AG09309 (cell line): ENCODE measurements around the gene CDKL4.

Source experiments
- DNase-seq: peaks from one replicate; pipeline ENCODE4 v3.0.0-alpha.2; 2010; ENCODE audit warnings: low read depth
- H3K4me3 ChIP-seq: 2 replicates; pipeline ENCODE4 v1.5.1; 2011; ENCODE audit warnings: mild to moderate bottlenecking, low read depth, low read length, moderate library complexity; ENCODE audit not compliant: control insufficient read depth
- TF ChIP-seq, protein P1 (sequence below): IDR thresholded peaks from 2 replicates; pipeline ENCODE4 v1.5.1; 2011; ENCODE audit warnings: mild to moderate bottlenecking, low read depth, low read length, inconsistent platforms; ENCODE audit not compliant: insufficient read depth, control insufficient read depth; ENCODE audit errors: missing control alignments

Gene CDKL4

DNA sequence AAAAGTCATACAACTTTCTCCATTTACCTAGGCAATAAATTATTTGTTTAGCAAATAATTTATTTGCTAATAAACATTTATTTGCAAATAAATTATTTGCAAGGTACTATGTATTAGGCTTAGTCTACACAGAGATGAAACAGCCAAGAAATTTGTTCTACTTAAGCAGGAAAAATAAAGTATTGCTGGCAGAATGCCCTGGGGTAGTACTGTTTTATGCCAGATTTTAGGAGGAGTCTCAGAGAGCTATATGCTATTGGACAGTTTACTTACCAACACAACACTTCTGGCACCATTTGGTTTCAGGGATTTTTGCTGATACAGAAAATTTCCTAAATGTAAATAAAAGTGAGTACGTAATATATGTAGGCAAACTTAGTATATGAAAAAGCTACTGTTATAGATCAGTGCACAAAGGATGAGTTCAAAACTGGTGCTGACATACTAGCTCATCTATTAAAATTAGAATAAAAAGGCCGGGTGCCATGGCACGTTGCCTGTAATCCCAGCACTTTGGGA is 23.2 kb upstream of the CDKL4 start:
- TF ChIP-seq, protein P1, sequence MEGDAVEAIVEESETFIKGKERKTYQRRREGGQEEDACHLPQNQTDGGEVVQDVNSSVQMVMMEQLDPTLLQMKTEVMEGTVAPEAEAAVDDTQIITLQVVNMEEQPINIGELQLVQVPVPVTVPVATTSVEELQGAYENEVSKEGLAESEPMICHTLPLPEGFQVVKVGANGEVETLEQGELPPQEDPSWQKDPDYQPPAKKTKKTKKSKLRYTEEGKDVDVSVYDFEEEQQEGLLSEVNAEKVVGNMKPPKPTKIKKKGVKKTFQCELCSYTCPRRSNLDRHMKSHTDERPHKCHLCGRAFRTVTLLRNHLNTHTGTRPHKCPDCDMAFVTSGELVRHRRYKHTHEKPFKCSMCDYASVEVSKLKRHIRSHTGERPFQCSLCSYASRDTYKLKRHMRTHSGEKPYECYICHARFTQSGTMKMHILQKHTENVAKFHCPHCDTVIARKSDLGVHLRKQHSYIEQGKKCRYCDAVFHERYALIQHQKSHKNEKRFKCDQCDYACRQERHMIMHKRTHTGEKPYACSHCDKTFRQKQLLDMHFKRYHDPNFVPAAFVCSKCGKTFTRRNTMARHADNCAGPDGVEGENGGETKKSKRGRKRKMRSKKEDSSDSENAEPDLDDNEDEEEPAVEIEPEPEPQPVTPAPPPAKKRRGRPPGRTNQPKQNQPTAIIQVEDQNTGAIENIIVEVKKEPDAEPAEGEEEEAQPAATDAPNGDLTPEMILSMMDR, result no peak
- DNase-seq, result no peak
- H3K4me3 ChIP-seq, result no peak overlapping the region

DNA sequence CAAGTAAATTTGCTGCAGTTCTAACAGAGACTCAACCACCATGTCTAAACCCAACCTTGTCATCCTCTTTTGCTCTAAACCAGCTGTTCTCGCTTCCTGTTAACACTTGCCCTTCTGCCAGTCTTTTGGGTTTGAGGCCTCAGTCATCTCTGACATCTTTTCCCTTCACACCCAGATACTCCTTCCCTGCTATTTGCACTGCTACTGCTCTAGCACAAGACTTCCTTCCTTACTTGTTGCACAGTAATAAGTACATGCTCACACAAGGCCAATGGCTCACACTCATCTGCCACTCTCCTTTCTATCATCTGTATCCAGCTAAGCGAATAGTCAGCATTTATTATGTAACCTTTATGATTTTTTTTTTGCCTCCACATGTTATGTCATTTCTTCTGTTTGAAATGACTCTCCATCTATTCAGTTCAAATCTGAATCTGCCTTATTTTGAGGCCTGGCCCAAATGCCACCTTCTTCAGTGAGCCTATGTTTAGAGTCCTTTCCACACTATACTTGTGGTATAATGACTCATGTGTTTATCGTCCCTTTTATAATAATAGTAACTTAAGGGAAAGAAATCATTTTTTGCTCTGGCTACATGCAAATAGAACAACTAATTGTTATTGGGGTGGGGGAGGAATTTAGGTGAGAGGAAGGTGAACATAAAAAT is 22.5 kb upstream of the CDKL4 start:
- DNase-seq, result no peak
- H3K4me3 ChIP-seq, result no peak overlapping the region
- TF ChIP-seq, protein P1, result no peak

DNA sequence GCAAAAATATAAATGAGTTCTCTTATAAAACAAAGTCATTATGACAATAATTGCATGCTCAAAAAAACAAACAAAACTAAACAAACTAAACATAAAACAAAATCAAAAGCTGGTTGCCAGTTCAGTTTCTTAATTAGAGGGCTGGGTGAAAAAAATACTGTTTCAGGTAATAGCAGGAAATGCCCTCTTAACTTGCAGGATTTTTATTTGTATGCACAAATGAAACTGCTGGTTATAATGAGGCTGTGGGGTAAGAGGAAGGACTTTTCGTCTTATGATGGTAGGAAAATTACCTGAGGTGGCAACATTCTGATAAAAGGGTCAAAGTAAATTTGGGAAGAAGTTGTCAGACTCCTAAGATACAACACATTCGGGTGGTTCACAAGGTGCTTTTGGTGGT is 21.5 kb upstream of the CDKL4 start:
- H3K4me3 ChIP-seq, result no peak overlapping the region
- TF ChIP-seq, protein P1, result no peak
- DNase-seq, result no peak

DNA sequence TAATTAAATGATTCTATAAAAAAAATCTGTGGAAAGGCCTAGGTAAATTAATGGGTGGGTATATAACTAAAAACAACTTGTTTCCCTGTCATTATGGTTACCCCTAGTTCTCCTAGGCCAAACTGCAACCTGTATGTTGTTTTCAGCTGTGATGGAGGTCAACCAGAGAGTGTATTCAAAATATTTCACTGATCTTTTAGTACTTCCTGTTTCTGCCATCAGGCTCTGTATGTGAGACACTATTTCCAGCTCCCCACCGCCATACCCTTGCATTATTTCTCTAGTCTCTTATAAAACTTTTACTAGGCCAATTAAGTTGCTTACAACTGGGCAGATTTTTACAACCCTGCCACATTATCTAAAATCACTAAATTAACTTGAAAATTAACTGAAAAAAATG is 21.0 kb upstream of the CDKL4 start:
- DNase-seq, result no peak
- H3K4me3 ChIP-seq, result no peak overlapping the region
- TF ChIP-seq, protein P1, result no peak

DNA sequence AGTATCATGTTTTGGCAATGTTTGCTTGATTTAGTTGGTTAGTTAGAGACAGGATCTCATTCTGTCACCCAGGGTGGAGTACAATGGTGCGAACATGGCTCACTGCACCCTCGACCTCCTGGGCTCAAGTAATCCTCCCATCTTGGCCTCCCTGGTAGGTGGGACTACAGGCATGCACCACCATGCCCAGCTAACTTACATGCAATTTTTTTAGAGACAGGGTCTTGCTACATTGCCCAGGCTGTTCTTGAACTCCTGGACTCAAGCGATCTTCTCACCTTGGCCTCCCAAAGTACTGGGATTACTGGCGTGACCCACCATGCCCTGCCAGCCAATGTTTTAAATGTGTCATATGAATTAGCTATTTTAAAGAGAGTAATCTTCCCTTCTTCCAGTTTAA is 16.3 kb upstream of the CDKL4 start:
- TF ChIP-seq, protein P1, result no peak
- no peak for DNase-seq
- no peak overlapping the region for H3K4me3 ChIP-seq

DNA sequence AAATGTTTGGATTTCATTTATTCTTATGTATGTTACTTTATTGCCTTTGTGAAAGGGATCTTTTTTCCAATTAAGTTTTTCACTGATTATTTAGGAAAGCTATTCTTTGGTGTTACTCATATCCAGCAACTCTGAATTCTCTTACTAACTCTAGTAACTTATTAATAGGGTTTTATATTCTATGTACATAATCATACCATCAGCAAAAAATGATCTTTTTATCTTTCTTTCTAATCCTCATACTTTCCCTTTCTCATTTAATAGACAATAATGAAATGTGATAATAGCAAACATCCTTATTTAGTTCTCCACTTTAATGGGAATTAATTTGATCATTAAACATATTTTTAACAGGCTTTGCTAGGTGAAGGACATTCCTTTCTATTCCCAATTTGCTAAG is 12.3 kb upstream of the CDKL4 start:
- DNase-seq, result no peak
- TF ChIP-seq, protein P1, result no peak
- no peak overlapping the region for H3K4me3 ChIP-seq
